ENCODE results near the gene C22orf42.
"Not testable (repeated sequence)": the region's sequence is repeated elsewhere in the genome, so short reads cannot be mapped to it uniquely, and the experiment has no call there.

C22orf42 gene, protein sequence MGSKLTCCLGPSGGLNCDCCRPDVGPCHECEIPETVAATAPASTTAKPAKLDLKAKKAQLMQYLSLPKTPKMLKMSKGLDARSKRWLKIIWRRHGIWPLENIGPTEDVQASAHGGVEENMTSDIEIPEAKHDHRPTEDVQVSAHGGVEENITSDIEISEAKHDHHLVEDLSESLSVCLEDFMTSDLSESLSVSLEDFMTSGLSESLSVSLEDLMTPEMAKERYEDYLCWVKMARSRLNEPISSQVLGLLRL

DNA sequence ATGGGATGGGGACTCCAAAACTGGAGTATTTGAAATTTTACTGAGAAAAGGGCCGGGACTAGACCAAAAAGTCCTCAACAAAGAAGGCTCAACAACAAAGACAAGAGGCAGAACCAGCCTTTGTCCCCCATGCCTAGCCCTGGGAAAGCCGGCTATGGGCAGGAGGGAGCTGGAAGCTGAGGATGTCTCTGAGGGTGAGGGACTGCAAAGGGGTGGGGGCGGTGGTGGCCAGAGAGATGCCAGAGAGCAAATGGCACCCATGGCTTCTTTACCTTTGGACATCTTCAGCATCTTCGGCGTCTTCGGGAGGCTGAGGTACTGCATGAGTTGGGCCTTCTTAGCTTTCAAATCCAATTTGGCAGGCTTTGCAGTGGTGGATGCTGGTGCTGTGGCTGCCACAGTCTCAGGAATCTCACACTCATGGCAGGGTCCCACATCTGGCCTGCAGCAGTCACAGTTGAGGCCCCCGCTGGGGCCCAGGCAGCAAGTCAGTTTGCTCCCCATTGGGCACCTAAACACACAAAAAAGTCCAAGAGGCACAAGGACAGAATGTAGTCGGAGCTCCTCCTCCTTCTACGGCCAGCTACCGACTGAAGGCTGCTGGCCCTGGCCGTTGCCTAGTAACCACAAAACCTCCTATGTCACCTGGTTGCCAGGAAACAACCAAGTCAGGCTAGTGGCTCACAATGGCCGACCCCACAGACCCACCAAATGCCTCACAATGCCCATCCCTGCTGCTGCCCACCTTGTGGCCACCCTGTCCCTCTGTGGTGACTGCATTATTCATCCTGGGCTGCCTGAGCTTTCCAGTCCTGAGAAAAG is at the start of gene C22orf42:
Gene C22orf42 (minus strand): TSS at position 592 of the 822 bp plus-strand sequence. CDS start 88 bp downstream, at position 504.
- in situ Hi-C loops (cut with HindIII; ENCODE audit: low sequenced_read_pairs): no loop called here

DNA sequence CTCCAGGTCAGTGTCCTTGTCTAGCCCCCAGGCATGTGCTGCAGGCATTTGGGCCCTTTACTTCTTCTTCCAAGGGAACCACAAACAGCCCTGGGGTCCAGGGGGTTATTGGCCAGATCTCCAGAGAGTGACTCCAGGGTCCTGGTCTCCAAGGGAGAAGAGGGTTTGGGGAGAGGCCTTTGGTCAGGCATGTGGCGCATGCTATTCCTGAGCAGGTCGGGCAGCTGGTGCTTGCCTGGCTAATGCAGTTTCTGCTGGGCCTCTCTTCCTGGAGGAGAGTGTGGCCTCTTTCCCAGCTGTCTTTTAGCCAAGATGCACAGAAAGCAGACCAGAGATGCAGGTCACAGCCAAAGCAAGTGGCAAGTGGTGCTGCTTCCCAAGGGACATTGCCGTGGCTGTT is 49.6 kb upstream of the C22orf42 start:
- in situ Hi-C loops (cut with HindIII; ENCODE audit: low sequenced_read_pairs): no loop called here

DNA sequence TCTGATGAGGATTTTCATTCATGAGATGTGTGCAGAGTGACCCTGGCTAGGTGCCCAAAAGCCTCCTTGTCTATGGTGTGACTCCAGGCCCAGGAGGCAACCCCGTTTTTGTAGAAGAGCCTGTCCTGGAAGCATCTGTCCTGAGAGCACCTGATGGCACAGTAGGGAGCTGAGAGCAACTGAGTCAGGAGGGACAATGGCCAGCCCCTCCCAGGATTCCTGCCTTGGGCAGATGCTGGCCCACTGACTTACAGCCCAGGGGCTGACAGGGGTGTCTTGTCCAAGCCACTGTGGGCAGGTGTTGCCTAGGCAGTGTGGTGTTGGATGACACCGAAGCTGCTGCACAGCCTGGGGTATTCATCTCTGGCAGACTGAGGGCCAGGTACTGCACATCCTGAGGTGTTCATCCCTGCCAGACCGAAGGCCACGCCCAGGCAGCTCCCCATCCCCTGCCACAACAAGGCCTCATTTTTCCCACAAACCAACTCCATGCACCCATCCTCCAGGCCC is 48.9 kb upstream of the C22orf42 start:
- in situ Hi-C loops (cut with HindIII; ENCODE audit: low sequenced_read_pairs): no loop called here

DNA sequence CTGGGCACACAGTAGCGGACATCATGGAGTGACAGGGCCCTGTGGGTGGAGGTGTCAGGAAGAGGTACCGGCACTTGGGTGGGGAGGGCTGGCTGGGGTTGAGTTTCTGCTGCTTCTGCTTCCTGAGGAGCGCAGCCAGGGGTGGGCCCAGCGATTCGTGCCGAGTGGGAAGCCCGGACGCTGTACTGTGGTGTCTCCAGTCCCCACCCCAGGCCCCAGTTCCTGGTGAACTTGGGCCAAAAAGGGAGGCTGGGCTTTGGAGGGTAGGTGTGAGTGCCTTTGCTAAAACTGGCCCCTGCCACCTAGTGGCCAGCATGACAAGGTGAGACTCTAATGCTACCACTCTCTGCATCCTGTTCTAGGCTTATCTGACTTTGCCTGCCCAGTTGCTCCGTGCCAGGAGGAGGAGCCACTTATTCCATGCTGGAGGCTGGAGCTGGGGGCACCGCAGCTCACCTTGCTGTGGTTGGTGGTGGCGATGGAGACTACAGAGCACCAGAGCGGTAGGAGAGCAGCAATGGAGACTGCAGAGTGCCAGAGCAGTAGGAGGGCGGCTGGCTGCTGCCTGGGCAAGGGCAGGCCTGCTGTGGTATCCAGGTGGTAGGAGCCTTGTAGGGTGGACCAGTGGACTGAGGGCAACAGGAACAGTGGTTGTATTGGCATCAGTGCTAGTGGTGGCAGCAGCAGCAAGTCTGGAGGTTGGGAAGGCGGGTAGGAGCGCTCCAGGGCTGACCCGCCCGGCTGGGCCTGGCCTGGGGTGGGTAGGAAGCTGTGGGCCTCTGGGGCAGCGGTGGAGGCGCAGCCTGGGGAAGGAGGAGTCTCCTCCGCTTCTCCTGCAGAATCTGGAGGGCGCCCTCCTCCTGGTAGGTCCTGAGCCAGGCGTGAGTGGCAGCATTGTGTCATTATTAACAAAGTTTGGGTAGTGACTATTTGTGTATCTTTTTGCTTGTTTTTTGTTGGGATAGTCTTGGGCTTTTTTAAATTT is 48.0 kb upstream of the C22orf42 start:
- in situ Hi-C loops (cut with HindIII; ENCODE audit: low sequenced_read_pairs): no loop called here

DNA sequence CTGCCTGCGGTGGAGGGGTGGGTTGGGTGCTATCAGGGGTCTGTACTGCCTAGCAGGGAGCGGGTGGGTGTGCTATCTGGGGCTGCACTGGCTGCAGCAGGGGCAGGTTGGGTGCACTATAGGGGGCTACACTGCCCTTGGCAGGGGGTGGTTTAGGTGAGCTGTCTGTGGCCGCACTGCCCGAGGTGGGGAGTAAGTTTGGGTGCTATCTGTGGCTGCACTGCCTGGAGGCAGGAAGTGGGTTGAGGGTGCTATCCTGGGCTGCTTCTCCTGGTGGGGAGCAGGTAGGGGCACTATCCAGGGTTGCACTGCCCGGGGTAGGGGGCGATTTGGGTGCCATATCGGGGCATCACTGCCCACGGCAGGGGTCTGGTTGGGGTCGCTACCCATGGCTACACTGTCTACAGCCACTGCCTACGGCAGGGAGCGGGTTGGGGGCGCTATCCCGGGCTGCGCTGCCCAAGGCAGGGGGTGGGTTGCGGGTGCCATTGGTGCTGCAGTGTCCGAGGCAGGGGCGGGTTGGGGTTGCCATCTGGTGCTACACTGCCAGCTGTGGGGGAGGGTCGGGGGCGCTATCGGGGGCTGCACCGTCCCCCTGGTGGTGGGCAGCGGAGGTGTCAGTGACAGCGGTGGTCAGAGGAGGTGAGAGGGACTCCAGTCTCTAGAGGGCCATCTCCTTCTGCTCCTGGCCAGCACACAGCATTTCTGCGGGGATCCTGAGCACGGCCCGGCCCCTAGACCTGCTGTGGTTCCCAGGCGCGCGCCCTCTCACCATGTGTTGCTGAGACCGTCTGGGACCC is 47.1 kb upstream of the C22orf42 start:
- in situ Hi-C loops (cut with HindIII; ENCODE audit: low sequenced_read_pairs): no loop called here

DNA sequence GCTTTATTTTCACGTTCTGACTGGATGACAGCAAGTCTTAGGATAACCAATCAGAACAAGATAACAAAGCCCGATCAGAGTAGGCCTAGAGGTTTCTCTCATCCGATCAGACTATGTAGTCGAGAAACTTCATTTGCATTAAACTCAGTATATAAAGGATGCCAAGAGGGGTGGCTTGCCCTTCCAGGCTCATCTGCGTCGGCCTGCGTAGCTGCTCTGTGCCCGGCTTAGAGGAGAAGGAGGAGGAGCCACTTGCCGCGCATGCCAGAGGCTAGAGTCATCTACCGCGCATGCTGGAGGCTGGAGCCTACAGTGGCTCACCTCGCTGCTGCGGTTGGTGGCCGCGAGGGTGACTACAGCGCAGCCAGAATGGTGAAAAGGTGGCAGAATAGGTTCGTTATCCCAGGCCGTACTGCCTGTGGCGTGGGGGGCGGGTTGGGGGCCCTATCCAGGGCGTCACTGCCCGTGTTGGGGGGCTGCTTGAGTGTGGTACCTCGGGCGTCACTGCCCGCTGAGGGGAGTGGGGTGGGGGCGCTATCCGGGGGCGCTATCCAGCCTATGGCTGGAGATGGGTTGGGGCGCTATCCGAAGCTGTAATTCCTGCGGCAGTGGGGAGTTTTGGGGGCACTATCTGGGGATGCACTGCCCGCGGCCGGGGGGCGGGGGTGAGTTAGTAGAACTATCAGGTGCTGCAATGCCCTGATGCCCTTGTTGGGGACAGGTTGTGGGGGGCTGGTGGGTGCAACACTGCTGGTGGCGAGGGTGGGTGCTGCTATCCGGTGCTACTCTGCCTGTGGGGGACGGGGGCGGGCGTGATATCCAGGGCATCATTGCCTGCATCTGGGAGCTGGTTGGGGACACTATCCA is 46.0 kb upstream of the C22orf42 start, which contains the start of gene RFPL2:
Gene RFPL2 (minus strand): TSS at position 218 of the 867 bp plus-strand sequence. CDS start 2,622 bp downstream, outside the sequence.
- in situ Hi-C loops (cut with HindIII; ENCODE audit: low sequenced_read_pairs): no loop called here

DNA sequence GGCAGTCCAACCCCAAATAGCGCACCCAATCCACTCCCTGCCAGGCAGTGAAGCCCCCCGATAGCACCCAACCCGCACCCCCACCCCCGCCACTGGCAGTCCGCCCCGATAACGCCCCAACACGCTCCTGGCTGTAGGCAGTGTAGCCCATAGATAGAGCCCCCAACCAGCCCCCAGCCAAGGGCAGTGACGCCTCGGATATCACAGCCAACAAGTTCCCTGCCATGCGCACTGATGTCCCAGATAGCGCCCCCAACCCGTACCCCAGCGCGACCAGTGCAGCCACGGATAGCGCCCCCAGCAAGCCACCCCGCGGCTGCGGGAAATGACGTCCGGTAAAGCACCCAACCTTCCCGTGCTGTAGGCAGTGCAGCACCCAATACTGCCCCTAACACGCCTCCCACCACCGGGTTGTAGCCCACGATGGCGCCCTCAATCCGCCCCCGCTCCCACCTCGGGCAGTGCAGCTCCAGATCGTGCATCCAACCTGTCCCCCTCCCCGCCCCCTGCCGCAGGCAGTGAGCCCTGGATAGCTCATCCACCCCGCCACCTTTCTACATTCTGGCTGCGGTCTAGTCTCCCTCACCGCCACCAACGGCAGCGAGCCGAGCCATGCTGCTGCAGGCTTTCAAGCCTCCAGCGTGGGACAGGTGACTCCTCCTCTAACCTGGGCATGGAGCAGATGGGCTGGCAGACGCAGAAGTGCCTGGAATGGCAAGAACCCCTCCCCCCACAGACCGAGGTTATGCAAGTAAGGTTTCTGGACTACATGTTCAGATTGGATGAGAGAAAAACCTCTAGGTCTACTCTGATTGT is 45.1 kb upstream of the C22orf42 start:
- in situ Hi-C loops (cut with HindIII; ENCODE audit: low sequenced_read_pairs): no loop called here

DNA sequence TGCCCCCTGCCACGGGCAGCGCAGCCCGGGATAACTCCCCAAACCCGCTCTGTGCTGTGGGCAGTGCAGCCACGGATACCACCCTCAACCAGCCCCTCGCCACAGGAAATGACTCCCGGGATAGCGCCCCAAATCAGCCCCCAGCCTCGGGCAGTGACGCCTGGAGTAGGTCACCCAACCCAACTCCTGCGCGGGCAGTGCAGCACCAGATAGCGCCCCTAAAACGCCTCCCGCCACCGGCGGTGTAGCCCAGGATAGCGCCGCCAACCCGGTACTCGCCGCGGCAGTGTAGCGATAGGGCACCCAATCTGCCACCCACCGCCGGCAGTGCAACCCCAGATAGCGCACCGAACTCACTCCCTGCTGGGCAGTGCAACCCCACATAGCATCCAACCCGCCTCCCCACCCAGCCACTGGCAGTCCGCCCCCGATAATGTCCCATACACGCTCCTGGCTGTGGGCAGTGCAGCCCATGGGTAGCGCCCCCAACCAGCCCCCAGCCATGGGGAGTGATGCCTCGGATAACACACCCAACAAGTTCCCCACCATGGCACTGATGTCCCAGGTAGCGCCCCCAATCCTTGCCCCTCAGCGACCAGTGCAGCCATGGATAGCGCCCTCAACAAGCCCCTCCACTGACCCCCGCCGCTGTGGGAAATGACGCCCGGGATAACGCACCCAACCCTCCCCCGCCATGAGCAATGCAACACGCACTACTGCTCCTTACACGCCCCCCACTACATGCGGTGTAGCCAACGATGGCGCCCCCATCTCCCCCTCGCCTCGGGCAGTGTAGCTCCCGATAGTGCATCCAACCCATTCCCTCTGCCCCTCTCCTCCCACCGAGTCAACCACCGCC is 44.3 kb upstream of the C22orf42 start:
- in situ Hi-C loops (cut with HindIII; ENCODE audit: low sequenced_read_pairs): no loop called here

DNA sequence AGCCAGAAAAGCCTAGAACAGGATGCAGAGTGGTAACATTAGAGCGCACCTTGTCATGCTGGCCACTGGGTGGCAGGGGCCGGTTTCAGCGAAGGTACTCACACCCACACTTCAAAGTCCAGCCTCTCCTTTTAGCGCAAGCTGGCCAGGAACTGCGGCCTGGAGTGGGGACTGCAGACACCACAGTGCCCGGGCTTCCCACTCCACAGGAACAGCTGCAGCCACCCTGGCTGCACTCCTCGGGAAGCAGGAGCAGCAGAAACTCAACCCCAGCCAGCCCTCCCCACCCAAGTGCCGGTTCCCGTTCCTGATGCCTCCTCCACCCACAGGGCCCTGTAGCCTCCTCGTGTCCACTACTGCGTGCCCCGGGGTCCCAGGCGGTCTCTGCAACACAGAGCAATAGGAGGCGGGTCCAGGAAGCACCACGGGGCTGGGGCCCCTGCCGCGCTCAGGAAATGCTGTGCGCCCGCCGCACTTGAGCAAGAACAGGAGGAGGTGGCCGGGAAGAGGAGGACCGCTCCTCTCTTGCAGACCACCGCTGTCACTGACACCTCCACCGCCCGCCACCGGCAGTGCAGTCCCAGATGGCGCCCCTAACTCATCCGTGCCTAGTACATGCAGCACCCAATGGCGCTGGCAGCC is 43.6 kb upstream of the C22orf42 start:
- in situ Hi-C loops (cut with HindIII; ENCODE audit: low sequenced_read_pairs): no loop called here

DNA sequence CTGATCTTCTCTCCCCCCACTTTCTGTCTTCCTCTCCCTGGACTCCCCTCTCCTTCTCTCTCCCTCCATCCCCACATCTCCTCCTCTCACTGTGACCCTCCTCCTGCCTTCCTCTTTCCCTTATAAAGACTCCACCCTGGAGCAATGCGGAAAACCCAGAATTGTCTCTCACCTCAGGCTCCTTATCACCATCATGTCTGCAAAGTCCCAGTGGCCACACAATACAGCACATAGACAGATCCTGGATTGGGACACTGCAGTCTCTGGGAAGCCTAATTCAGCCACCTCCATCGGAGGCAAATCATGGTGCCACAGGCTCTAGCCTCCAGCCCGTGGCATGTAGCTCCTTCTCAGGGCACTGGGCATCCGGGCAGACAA is 43.0 kb upstream of the C22orf42 start:
- in situ Hi-C loops (cut with HindIII; ENCODE audit: low sequenced_read_pairs): no loop called here

DNA sequence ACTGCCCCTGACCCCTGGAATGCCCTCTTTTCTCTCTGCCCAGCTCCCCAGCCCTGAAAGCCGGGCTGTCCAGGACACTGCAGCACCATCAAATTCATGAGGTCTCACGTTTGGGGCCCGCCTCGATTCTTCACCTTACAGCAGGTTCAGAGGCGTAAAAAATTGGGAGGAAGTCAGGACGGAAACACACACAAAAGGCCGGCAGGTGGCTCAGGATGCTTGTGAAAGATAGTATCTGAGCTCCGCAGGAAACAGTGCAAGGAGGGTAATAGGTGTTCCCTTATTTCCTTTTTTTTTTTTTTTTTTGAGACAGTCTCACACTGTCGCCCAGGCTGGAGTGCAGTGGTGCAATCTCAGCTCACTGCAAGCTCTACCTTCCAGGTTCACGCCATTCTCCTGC is 41.6 kb upstream of the C22orf42 start:
- in situ Hi-C loops (cut with HindIII; ENCODE audit: low sequenced_read_pairs): no loop called here

DNA sequence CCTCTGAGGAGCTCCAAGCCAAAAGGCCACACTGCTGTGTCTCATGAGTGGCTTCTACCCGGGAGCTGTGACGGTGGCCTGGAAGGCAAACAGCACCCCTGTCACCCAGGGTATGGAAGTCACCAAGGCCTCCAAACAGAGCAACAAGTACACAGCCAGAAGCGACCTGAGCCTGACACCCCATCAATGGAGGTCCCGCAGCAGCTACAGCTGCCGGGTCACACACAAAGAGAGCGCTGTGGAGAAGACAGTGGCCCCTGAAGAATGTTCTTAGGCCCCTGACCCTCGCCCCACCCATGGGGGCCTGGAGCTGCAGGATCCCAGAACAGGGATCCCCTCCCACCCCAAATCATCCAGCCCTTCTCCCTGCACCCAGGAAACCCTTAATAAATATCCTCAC is 40.9 kb upstream of the C22orf42 start:
- in situ Hi-C loops (cut with HindIII; ENCODE audit: low sequenced_read_pairs): no loop called here

DNA sequence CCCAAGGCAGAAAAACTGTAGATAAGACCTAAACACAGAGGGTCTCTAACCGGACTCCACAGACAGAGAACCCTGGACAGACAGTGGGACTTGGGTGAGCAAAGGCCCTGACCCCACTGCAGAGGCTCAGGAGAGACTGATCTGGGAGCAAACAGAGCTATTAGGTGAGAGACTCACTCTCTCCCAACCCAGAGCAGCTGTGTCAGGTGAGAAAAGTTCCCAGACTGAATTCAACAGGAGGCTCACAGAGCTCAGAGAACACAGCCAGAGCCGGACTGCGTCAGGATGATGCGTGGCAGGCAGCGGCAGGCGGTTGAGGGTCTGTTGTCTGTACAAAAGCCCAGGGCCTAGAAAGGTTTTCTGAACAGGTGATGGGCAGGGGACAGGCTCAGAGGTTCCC is 40.2 kb upstream of the C22orf42 start:
- in situ Hi-C loops (cut with HindIII; ENCODE audit: low sequenced_read_pairs): no loop called here

DNA sequence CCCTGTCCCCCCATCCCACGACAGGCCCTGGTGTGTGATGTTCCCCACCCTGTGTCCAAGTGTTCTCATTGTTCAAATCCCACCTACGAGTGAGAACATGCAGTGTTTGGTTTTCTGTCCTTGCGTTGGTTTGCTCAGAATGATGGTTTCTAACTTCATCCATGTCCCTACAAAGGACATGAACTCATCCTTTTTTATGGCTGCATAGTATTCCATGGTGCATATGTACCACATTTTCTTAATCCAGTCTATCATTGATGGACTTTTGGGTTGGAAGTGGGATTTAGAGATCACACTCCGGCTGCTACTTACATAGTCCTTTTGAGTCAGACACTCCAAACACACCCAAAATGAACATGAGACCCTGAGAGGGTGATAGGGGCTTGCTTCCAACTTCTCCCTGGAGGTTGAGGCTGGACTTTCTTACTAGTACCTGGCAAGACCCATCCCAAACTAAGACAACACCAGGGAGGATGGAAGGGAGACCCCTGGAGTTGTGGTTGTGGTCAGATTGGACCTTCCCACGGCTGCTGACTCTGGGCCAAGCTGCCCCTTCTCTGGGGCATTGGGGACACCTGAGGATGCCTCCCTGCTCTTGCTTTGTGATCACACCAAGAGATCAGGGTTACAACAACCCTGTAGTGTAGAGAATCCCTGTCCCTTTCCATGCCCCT is 38.6 kb upstream of the C22orf42 start:
- in situ Hi-C loops (cut with HindIII; ENCODE audit: low sequenced_read_pairs): not testable (repeated sequence)

DNA sequence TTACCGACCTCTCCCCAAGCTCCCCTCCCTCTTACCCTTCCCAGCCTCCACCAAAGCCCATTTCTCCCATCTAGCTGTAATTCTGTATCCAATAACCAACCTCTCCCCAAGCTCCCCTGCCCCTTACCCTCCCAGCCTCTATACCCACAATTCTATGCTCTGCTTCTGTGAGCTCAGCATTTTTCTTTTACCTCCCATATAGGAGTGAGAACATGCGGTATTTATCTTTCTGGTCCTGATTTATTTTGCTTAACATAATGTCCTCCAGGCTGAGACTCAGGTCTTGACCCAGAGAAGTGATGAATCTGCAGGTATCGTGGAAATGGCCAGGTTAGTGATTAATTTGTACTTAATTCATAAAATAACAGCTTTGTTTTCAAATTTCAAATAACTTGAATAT is 36.8 kb upstream of the C22orf42 start:
- in situ Hi-C loops (cut with HindIII; ENCODE audit: low sequenced_read_pairs): not testable (repeated sequence)

DNA sequence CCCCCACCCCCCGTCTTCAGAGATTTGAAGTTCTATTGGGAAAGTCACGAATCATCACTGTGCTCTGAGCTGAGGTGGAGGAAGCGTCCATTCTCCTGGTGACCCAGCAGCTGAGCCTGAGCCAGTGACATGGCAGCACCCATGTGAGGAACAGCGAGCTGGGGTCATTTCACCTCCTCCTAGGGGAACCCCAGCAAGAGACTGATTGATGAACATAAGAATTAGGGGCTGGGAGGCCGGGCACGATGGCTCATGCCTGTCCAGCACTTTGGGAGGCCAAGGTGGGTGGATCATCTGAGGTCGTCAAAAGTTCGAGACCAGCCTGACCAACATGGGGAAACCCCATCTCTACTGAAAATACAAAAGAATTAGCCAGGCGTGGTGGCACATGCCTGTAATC is 34.2 kb upstream of the C22orf42 start:
- in situ Hi-C loops (cut with HindIII; ENCODE audit: low sequenced_read_pairs): not testable (repeated sequence)

Measured in endothelial cell of hepatic sinusoid (primary cell).